ENCODE data around the gene FHIT. TPM values are rescaled to one million over a fixed set of nuclear protein-coding genes. Genes with fewer than 3 reads are reported as not detected.

Gene FHIT
- total and polyA plus RNA-seq, 11 donors: 4.2 to 26.8 (median 16.5) TPM

DNA sequence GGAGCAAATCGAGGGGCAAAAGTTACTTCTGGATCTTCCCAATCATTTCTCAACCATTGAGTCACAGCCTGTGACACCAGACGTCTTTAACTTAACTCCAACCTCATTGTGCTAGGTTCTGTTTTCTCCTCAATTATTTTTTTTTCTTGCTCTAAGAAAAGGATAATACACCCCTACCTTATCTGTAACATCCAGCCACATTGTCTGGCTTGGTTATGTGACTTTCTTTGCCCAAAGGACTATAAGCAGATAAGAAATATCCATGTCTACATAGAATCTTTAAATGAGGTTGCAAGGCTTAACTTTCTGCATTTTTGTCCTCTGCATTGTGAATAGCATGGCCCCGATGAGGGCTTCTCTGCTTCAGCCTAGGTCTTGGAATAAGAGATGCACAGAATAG lies 1419.0 kb downstream of the FHIT start:
- peaks cover 0 to 31% (median 6%) of the 10 kb centered on the region in 12 donors for H3K4me1 ChIP-seq
- DNase-seq (no peak), ATAC-seq (no peak)
- 63 to 69% (median 65%) methylated on average over 3 of the region's 3 CpGs for WGBS, 4 donors
- H3K27me3 ChIP-seq: no peaks in the 10 kb centered on the region
- no peak overlapping the region for H3K27ac ChIP-seq
- H3K9me3 ChIP-seq: peaks cover 0 to 6% (median 0%) of the 10 kb centered on the region in 12 donors
- TF ChIP-seq, protein P1, sequence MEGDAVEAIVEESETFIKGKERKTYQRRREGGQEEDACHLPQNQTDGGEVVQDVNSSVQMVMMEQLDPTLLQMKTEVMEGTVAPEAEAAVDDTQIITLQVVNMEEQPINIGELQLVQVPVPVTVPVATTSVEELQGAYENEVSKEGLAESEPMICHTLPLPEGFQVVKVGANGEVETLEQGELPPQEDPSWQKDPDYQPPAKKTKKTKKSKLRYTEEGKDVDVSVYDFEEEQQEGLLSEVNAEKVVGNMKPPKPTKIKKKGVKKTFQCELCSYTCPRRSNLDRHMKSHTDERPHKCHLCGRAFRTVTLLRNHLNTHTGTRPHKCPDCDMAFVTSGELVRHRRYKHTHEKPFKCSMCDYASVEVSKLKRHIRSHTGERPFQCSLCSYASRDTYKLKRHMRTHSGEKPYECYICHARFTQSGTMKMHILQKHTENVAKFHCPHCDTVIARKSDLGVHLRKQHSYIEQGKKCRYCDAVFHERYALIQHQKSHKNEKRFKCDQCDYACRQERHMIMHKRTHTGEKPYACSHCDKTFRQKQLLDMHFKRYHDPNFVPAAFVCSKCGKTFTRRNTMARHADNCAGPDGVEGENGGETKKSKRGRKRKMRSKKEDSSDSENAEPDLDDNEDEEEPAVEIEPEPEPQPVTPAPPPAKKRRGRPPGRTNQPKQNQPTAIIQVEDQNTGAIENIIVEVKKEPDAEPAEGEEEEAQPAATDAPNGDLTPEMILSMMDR (IDR thresholded peaks at IDR 0.05): no peak
- no peak for TF ChIP-seq POLR2A (IDR thresholded peaks at IDR 0.05)
- intact Hi-C loops (cut with DNase I): no loop called here
- H3K36me3 ChIP-seq: no peaks in the 10 kb centered on the region
- H3K4me3 ChIP-seq: no peak overlapping the region

- Histone ChIP-seq H3K9me3 (peaks cover 0 to 6% (median 0%) of the 10 kb centered on the region in 12 donors), H3K27ac (peak overlapping the region in 1 of 12 donors; percentile 7), H3K27me3 (no peaks in the 10 kb centered on the region), H3K36me3 (no peaks in the 10 kb centered on the region), H3K4me1 (peaks cover 0 to 28% (median 6%) of the 10 kb centered on the region in 12 donors), H3K4me3 (no peak overlapping the region)
- 52 to 64% (median 56%) methylated on average over 2 of the region's 2 CpGs for WGBS, 4 donors
- no peak for DNase-seq
- TF ChIP-seq POLR2A (IDR thresholded peaks at IDR 0.05): no peak
- TF ChIP-seq, protein P1 (IDR thresholded peaks at IDR 0.05): no peak
- ATAC-seq: peak; percentile 77 to 90 (median 86)
- intact Hi-C loops (cut with DNase I): no loop called here
Measured at GRCh38 chr3:59831394-59831793, 1419.9 kb downstream of the FHIT start.

- intact Hi-C loops (cut with DNase I): no loop called here
- peak overlapping the region in 2 of 12 donors; percentile 6 to 24 for H3K27ac ChIP-seq
- no peak for DNase-seq
- peaks cover 0 to 28% (median 6%) of the 10 kb centered on the region in 12 donors for H3K4me1 ChIP-seq
- no peaks in the 10 kb centered on the region for H3K27me3 ChIP-seq
- peaks cover 0 to 5% (median 0%) of the 10 kb centered on the region in 12 donors for H3K9me3 ChIP-seq
- 15 to 40% (median 23%) methylated on average over 1 of the region's 1 CpG for WGBS, 4 donors
- TF ChIP-seq, protein P1 (IDR thresholded peaks at IDR 0.05): no peak
- TF ChIP-seq POLR2A (IDR thresholded peaks at IDR 0.05): no peak
- ATAC-seq: peak in 3 of 4 donors; percentile 35 to 62 (median 49)
- H3K4me3 ChIP-seq: no peak overlapping the region
- no peaks in the 10 kb centered on the region for H3K36me3 ChIP-seq
Measured at GRCh38 chr3:59829527-59829926, 1421.7 kb downstream of the FHIT start.

GRCh38 chr3:59824876-59825275 lies 1426.4 kb downstream of the FHIT start:
- no peak overlapping the region for H3K27ac ChIP-seq
- H3K4me3 ChIP-seq: no peak overlapping the region
- H3K27me3 ChIP-seq: no peaks in the 10 kb centered on the region
- peaks cover 0 to 5% (median 0%) of the 10 kb centered on the region in 12 donors for H3K9me3 ChIP-seq
- DNase-seq: no peak
- intact Hi-C loops (cut with DNase I): no loop called here
- no peak for ATAC-seq
- TF ChIP-seq, protein P1 (IDR thresholded peaks at IDR 0.05): no peak
- no peak for TF ChIP-seq POLR2A (IDR thresholded peaks at IDR 0.05)
- WGBS, 4 donors: 0 to 1% (median 0%) methylated on average over 1 of the region's 1 CpG
- H3K4me1 ChIP-seq: peaks cover 0 to 8% (median 0%) of the 10 kb centered on the region in 12 donors
- no peaks in the 10 kb centered on the region for H3K36me3 ChIP-seq
